ENCODE data around the gene PTPRZ1. TPM values are rescaled to one million over a fixed set of nuclear protein-coding genes. Genes with fewer than 3 reads are reported as not detected.

PTPRZ1 gene
- total RNA-seq = 0.41 TPM
- long read RNA-seq = 0 reads

- DNase-seq (ENCODE audit: missing footprints) (peak; percentile 61), ATAC-seq (no peak)
- intact Hi-C loops (cut with DNase I) = no loop called here
Observed at GRCh38 chr7:121872831-121873288, at the start of gene PTPRZ1. Gene PTPRZ1, plus strand, starts transcription at chr7:121873161. Its CDS starts 339 bp downstream, at chr7:121873500.

DNA sequence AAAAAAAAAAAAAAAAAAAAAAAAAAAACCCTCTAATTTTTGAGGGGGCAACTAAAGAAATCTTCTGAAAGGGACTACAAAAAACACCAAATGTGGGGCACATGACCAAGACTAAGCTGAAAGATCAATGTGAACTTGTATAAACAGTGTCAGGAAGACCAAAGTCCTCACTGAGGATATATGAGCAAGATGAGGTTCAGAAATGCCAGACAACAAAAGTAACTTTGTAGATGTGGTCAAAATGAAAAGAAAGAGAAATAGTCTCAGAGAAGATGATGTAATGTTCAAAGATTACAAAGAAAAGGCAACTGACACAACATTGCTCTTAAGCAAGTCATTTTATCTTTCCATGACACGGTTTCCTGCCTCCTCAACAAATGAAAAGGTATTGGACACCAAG lies 48.7 kb upstream of the PTPRZ1 start:
- DNase-seq (ENCODE audit: missing footprints) (no peak), ATAC-seq (no peak)
- intact Hi-C loops (cut with DNase I) = no loop called here

DNA sequence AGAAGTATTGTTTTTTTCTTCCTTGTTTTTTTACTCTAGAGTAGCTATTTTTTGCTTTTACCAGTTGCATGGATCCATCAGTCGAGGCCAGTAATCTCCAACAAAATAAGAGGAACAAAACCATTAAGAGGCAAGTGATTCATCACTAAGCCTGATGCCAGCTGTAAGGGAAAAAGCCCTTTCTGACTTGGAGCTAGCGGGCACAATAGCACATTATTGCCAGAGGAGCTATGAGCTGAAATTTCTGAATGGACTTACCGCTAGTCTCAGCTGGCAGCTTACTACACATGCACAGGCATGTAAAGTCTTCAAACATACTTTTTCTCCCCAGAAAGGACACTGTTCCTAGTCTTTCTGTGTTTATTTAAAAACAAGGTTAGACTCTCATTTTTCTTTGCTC lies 41.6 kb upstream of the PTPRZ1 start:
- no peak for ATAC-seq
- intact Hi-C loops (cut with DNase I) = no loop called here

GRCh38 chr7:121831801-121832200 lies 41.2 kb upstream of the PTPRZ1 start:
- no peak for ATAC-seq
- intact Hi-C loops (cut with DNase I) = no loop called here
- no peak for DNase-seq (ENCODE audit: missing footprints)

More for the DNA sequence above, 41.6 kb upstream of the PTPRZ1 start:
- DNase-seq (ENCODE audit: missing footprints) = no peak

GRCh38 chr7:121832347-121832746 lies 40.6 kb upstream of the PTPRZ1 start:
- ATAC-seq (no peak), DNase-seq (ENCODE audit: missing footprints) (no peak)
- intact Hi-C loops (cut with DNase I) = no loop called here

- intact Hi-C loops (cut with DNase I) = no loop called here
- DNase-seq (ENCODE audit: missing footprints) (no peak), ATAC-seq (no peak)
Observed at GRCh38 chr7:121833991-121834390, 39.0 kb upstream of the PTPRZ1 start.

DNA sequence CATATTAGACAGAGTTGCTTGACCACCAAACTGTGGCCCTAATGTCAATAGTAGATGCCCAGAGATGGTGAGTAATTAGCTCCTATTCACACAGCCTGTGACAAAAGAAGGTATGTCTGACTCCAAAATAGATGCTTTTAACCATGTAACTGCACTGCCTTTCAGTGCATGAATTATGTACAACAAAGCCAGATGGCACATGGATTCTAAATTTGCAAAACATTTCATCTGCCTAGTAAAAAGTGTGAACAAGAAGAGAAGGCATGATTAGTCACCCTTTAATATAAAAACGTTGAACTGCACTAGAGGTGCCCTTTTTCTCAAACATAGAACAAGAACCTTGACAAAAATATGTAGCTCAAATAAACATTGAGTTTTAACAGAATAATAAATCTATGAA lies 35.5 kb upstream of the PTPRZ1 start:
- no peak for DNase-seq (ENCODE audit: missing footprints)
- no peak for ATAC-seq
- intact Hi-C loops (cut with DNase I) = no loop called here

GRCh38 chr7:121847041-121847440 lies 25.9 kb upstream of the PTPRZ1 start:
- no peak for ATAC-seq
- no peak for DNase-seq (ENCODE audit: missing footprints)
- intact Hi-C loops (cut with DNase I) = no loop called here

DNA sequence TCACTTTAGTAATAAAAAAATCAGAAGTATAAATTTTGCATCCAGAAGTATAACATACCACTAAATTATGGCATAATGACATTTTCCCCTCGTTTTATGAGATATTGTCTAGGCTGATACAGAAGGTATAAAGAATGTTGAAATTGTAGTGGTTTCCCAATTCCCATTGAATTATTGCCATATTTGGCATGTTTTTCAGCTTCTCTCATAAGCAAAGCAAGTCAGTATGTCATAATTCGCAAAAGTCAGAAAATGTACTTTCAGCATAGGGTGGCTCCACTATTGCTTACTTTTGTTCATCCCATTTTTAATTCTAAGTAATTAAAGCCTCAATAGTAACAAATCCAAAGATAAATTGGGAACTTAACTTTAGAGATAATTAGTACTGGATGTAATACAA lies 19.7 kb upstream of the PTPRZ1 start:
- DNase-seq (ENCODE audit: missing footprints) (no peak), ATAC-seq (no peak)
- intact Hi-C loops (cut with DNase I) = no loop called here

DNA sequence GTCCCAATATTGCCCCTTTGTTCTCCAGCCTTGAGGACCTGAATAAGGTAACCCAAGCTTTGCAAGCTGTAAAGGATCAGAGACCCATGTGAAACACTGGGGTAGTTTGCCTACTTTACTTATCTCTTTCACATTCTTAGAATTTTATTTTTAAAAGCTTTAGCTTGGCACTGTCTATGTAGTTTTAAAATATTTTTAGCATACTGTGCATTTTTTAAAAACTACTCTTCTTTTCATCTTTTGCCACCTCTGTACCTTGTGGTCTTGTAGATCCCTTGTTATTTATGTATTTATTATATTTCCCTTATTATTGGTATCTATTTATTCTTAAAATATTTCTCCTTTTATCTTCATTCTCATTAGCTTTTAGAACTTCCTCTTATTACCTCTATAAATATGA lies 12.0 kb upstream of the PTPRZ1 start:
- intact Hi-C loops (cut with DNase I) = no loop called here
- no peak for DNase-seq (ENCODE audit: missing footprints)
- no peak for ATAC-seq

- no peak for ATAC-seq
- intact Hi-C loops (cut with DNase I) = no loop called here
- DNase-seq (ENCODE audit: missing footprints) = no peak
Observed at GRCh38 chr7:121862591-121862990, 10.4 kb upstream of the PTPRZ1 start.

DNA sequence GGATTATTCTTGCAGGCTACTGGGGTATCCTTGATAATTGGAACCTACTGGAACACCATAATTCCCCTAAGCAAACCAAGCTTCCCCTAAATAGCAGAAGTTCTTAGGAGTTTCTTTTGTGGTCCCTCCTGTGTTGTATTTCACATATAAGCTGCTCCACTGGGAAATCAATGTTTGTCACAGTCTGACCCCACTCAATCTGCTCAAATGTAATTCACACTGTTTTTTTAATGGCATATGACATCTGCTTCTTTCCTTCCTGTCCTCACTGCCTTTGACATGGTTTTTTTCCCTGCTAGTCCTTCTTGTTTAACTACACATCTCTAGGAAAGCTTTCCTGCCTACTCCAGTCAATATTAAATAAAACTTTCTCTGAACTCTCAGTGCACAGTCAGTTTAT lies 1.8 kb upstream of the PTPRZ1 start:
- DNase-seq (ENCODE audit: missing footprints) (no peak), ATAC-seq (no peak)
- intact Hi-C loops (cut with DNase I) = no loop called here

DNA sequence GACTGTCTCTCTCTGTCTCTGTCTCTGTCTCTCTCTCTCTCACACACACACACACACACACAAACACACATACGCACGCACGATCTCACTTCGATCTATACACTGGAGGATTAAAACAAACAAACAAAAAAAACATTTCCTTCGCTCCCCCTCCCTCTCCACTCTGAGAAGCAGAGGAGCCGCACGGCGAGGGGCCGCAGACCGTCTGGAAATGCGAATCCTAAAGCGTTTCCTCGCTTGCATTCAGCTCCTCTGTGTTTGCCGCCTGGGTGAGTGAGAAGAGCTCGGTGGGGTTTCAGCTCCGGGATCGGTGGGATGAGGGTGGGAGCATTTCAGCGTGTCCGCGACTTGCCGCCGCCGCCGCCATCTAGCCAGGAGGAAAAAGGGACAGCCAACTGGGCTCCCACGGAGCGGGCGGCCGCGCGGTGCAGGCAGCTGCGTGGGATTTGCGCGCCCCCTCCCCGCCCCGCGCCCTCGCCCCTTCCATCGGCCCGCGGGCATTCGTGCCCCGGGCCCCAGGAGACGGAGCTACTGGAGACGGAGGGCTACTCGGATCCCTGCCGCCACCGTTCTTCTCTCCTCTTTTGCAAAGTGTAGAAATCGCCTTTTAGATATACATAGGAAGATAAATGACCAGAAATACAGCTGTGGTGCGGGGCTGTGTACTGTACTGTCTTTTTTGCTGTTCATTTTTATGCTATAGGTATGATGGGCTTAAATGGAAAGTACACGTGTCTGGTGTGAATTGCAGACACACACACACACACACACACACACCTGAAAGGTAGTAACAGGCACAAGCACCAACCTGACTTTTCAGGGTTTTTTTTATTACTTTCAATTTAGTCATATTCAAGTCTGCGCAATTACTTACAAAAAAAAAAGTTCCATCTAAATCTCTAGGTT lies 581 bp downstream of the PTPRZ1 start:
- DNase-seq (ENCODE audit: missing footprints) (peak; percentile 50), ATAC-seq (no peak)
- intact Hi-C loops (cut with DNase I) = no loop called here

GRCh38 chr7:121874298-121874697 lies 1.3 kb downstream of the PTPRZ1 start:
- intact Hi-C loops (cut with DNase I) = no loop called here
- ATAC-seq = no peak
- DNase-seq (ENCODE audit: missing footprints) = no peak

GRCh38 chr7:121875203-121875602 lies 2.2 kb downstream of the PTPRZ1 start:
- ATAC-seq = no peak
- intact Hi-C loops (cut with DNase I) = no loop called here
- DNase-seq (ENCODE audit: missing footprints) = no peak

- ATAC-seq = no peak
- intact Hi-C loops (cut with DNase I) = no loop called here
- no peak for DNase-seq (ENCODE audit: missing footprints)
Observed at GRCh38 chr7:121876656-121877500, 3.9 kb downstream of the PTPRZ1 start.

- ATAC-seq (no peak), DNase-seq (ENCODE audit: missing footprints) (no peak)
- intact Hi-C loops (cut with DNase I) = no loop called here
Observed at GRCh38 chr7:121878918-121879464, 6.0 kb downstream of the PTPRZ1 start.

- DNase-seq (ENCODE audit: missing footprints) (no peak), ATAC-seq (no peak)
- intact Hi-C loops (cut with DNase I) = no loop called here
Observed at GRCh38 chr7:121879544-121879943, 6.6 kb downstream of the PTPRZ1 start.

DNA sequence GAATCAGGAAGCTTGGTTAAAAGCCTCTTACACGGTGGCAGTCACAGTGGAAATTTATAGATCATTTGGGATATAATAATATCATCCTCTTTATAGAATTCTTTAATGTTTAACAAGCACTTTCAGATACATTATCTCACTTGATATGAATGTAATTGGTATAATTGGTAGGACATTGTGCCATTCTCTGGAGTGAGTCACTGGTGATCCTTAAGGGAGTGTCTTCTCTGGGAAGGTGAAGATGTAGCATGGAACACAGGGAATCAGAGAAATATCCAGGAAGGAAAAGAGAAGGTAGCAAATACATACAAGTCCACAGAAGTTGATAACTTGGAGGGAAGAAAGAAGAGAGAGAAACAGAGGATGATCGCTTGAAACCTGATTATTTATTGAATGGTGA lies 9.8 kb downstream of the PTPRZ1 start:
- intact Hi-C loops (cut with DNase I) = no loop called here
- no peak for ATAC-seq
- no peak for DNase-seq (ENCODE audit: missing footprints)

Data from Right ventricle myocardium inferior (tissue), 1 donor.